ENCODE data around the gene TBC1D14.

The TBC1D14 gene

DNA sequence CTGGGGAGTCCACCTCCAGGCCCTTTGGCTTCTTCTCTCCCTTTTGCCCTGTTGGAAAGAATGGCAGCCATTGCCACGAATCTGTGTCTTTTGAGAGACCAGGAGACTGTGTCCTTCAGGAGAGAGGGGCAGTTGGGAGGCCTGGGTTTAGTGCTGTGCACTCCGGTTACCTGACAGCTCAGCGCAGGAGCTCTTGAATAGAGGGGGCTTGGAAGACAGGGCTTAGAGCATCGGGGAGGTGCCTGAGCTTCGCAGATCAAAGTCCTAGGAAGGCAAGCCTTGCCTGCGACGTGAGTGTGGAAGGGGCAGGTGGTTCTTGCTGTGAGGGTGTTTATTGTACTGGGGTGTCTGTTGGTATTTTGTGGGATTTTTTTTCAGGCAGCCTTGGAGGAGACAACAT, 91.6 kb downstream of the TBC1D14 start:
- DNase-seq (ENCODE audit: low spot score): no peak

DNA sequence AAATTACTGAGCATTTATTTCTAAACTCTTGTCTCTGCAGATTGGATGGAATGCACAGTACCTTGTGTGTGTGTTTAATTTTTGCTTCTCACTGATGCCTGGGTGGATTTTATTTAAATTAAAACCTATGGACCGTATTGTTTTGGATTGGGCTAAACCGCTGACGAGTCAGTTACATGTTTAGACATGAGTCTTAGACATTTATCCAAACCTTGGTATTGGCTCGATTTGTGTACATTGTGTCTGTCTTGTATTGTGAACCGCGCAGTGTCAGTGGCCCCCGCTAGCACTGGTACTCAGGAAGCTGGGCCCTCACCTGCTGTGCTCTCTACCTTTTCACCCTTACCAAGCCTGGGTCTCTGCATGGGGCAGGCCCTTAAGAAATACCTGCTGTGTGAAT, 92.7 kb downstream of the TBC1D14 start:
- no peak for DNase-seq (ENCODE audit: low spot score)

DNA sequence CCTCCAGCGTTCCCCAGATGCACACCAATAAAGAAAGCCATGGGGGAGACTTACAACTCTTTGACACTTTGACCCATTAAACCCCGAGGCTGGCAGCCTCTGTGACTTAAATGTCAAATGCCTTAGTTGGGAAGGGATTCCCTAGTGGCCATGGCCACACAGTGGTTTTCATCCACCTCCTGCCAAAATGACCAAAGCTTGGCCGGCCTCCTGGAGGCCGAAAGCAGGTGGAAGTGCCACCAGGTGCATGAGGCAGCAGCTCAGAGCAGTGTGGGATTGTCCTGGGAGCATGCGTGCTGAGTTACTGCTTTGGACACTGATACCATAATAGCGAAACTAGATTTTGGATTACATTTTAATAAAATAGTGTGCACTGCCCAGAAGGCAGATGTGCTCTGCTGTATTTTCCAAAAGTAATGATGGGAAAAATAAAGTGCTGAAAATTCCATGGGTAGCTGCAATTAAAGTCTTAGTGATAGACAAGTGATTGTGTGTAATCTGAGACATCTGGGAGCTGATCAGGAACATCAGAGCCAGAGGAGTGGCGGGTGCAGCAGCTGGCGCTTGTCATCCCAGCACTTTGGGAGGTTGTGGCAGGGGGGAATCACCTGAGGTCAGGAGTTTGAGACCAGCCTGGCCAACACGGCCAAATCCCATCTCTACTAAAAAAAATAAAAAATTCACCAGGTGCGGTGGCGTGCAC, 93.7 kb downstream of the TBC1D14 start:
- DNase-seq (ENCODE audit: low spot score): no peak

DNA sequence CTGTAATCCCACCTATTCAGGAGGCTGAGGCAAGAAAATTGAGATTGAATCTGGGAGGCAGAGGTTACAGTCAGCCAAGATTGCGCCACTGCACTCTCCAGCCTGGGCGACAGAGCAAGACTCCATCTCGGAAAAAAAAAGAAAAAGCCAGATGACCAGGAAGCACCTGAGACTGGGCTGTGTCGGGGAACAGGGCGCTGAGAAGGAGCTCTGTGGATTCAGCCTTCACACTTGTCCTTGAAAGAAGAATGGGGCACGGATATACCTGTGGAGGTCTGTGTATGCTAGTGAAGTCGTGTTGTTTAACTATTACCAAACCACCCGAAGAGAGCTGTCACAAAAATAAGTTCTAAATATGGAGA, 94.2 kb downstream of the TBC1D14 start:
- no peak for DNase-seq (ENCODE audit: low spot score)

DNA sequence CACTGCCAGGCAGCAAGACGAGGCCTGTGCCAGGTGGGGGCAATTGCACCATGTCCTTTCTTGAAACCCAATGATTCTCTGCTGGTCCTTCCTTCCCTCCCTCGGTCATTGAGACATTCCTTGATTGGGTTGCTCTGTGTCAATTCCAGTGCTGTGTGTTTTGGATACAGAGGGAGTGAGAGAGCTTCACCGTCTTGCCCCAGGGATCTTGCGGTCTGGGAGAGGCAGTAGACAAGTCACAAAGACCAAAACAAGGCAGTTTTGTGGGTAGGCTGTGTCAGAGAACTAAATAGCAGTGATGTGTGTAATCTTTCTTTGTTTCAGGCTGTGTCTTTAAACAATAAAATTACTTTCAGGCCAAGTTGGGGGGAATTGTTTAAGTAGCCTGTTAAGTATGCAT, 94.7 kb downstream of the TBC1D14 start:
- DNase-seq (ENCODE audit: low spot score): no peak

DNA sequence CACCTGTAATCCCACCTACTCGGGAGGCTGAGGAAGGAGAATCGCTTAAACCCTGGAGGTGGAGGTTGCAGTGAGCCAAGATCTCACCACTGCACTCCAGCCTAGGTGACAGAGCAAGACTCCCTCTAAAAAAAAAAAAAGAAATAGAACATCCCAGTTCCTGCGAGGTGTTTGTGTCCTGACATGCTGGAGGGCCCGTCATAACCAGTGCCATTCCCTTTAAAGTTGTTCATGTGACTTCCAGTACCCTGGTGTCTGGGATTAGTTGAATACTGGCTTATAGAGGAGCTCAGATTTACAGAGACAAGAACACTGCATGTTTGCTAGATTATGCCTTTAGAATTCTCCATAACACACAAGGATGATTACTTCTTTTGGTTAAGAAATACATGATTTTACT, 95.9 kb downstream of the TBC1D14 start:
- DNase-seq (ENCODE audit: low spot score): no peak

DNA sequence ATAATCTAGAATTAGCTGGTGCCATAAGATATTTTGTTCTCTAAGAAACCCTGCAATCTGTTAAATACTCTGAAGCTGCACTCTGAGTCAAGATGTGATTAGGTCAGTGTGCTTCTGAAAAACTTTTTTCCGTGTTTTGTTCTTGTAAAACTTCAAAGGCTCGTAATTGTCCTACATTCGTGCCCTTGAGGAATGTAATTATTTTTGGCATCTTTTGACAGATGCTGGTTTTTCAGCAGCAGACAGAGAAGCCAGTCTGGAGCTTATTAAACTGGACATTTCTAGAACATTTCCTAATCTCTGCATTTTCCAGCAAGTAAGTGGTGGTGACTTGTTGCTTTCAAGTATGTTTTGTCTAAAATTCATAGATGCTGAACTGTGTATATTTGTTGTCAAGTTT, 96.8 kb downstream of the TBC1D14 start:
- no peak for DNase-seq (ENCODE audit: low spot score)

DNA sequence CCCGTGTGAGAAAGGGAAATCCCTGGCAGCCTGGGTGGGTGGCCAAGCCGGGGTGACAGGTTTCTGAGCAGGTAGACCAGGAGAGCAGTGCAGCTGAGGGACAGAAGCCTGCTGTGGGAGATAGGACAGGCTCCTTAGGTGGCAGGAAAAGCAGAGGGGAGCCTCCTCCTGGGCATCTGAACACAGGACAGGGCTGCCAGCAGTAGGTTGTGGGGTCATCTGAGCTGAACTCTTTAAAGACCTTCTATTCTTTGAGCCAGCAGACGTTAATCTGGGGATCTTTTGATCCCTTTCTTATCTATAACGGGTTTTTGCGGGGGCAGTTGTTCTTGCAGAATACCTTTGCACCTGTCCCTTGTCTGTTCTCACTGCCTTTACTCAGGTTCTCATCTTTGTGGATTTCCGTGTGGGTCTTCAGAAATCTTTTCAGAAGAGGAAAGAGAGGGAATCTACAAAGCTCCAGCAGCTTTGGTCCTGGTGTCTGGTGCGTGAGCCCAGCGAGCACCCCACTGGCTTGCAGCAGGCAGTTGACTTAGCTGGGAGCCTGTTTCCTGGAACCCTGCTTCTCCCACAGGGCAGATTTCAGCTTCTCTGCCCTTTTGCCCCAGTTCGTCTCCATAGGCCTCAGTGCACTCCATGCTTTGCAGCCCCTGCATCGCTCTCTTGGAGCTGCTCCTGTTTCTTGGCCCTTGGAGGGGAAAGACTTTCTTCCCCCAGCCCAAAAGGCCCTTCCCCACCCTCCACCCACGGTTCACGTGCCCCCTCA, 97.7 kb downstream of the TBC1D14 start:
- no peak for DNase-seq (ENCODE audit: low spot score)

DNA sequence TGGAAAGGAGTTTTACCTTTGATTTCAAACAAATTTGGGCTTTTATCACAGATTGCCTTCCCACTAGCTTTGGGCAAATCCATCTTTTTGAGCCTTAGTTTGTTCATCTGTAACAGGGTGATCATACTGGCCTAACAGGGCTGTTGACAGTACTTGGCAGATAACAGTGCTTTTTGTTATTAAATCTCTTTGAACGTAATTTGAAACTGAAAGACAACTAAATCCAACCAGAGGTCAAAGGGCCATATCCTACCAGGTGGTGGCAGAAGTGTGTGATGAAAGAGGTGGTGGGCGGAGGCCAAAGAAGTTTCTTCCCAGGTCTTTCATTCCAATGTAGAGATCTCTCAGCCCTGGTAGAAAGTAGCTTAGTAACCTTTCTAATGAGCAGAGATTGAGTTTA, 98.3 kb downstream of the TBC1D14 start:
- DNase-seq (ENCODE audit: low spot score): no peak

DNA sequence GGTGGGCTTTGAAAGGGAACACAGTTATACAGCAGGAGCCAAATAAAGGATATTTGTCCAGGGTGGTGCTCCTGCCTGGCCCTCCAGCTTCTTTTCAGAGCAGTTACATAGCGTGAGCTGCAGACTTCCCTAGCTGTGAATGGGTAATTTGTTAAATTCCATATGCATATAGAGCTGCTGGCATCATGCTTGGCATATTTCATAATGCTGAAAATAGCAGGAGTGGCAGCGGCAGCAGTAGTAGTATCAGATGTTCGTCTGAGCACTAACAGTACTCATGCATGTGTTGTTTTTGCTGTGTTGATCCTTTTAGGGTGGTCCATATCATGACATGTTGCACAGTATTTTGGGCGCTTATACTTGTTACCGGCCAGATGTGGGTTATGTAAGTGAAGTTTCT, 99.9 kb downstream of the TBC1D14 start:
- no peak for DNase-seq (ENCODE audit: low spot score)

DNA sequence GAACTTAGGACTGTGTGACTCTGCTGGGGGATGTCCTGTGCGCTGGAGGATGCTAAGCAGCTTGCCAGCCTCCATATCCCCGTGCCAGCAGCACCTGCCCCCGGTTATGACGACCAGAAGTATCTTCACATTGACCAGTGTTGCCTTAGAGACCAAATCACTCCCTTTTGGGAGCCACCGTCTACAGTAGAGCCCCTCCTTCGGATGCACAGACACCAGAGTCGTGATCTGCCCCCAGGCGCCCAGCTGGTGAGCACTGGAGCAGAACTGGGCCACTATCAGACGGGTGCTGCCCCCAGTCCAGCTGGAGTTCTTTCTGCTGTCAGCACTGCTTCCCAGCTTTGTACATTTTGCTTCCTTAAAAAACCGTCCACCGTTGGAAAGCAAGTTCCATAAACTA, 103.5 kb downstream of the TBC1D14 start:
- no peak for DNase-seq (ENCODE audit: low spot score)

DNA sequence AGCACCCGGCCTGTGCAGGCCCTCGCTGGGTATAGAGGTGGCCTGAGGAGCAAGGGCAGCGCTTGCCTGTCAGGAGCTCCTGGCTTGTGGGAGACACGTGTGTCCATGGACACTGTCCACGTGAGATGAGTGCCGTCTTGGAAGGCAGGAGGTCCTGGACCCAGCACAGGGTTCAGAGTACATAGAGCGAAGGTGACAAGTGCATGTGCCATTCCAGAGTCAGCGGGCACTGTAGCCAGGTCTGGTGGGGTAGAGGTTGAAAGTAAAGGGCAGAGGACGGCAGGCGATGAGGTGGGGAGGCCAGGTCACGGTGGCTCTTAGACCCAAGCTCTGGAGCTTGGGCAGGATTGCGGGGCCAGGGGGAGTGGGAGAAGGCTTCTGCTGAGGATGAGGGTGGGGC, 105.2 kb downstream of the TBC1D14 start:
- no peak for DNase-seq (ENCODE audit: low spot score)

DNA sequence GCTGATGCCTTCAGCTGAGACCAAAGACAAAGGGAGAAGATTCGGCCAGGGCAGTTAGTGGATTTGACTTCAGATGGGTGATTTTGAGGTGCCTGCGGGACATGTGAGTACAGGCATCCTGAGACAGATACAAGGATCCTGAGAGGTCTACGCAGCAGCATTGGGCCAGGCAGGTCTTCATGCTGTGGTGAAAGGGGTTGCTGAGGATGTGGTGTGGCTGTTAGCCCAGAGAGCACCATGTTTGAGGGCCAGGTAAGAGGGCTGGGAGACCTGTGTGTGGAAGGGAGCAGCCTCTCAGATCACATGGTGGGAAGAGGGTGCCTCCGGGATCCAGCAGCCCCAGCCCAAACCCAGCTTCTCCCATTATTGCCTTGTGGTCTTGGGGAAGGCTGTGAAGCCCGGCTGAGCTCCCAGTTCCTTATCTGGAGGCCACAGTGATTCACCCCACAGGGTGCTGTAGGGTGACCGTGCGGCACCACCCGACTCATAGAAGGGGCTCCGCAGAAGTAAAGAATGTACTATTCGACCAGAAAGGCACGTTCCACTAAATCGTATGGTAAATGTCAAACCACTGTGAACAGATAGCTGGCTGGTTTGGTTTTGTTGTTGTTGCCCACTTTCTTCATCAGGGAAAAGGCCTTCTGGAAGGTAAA, 105.9 kb downstream of the TBC1D14 start:
- no peak for DNase-seq (ENCODE audit: low spot score)

DNA sequence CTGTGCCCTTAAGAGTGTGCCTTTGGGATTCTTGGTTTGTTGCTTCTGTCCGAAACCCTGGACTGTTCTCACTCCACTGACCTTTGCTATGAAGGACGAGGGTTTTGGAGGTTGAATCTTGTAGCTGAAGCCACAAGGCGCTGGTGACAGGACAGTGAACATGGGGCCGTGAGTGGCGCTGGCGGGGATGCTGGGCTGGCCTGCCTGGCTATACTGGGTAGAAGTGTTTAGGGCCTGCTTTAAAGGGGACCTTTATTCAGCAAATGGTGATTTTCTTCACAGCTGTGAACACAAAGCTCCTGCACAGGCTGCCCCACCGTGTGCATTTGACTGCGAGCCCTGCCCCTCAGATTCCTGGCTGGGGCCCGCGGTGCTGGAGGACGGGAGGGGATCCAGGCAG, 106.5 kb downstream of the TBC1D14 start:
- no peak for DNase-seq (ENCODE audit: low spot score)

DNA sequence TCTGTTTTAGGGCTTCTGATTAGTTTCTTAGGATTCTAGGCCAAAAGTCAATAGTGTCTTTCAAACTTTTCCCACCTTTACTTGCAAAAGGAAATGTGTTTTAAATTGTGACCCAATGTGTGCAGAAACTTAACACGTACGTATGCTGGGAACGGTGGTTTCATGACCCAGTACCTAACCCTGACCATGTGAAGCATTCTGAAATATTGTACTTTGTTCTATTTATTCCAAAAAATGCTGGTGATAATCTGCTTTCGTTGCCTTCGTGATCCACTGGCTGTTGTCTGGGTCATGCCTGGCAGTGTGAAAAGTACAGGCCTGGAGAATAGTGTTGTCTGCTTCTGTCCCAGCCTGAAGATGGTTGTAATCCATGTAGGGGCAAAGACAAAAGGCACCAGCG, 106.9 kb downstream of the TBC1D14 start:
- DNase-seq (ENCODE audit: low spot score): no peak

DNA sequence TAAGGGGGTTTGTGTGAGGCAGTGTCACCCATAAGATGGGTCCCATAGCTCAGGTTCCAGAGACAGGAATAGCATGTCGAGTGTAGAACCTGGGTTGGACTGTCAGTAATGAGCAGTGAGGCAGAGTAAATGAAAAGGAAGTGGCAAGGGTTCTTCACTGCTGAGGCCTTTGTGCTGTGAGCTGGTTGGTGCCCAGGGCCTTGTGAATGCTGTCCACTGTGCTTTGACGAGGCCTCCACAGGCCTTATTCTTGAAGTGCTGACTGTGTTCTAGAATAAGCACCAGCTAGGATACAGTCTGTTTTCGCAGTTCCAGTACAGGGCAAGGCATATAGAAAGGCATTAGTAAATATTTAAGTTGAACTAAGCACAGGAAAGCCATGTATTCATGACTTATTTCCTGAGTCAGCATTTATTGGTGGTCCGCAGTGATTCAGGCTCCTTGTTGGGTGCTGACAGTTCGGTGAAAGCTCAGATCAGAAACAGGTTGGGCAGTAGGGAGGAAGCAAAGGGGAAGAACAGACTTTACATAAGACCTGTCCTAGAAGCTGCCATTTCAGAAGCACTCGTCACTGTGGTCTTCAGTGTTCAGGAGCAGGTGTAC, 107.9 kb downstream of the TBC1D14 start:
- no peak for DNase-seq (ENCODE audit: low spot score)

DNA sequence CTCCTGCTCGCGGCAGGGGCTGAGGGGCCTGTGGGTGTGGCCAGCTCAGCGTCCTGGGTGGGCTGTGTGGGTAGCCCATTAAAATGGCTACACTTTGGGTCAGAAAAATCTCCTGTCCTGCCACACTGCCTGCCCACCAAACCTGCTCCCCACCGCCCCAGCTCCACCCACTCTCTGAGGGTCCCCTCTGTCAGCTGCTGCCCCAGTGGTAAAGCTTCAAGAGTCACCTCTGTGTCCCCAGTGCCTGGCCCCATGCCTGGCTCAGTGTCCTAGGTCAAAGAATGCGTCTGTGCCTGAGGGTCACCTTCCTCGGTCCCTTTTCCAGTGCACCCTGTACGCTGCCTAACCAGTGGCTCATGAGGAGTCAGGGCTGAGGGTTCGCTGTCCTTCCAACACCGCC, 108.7 kb downstream of the TBC1D14 start:
- DNase-seq (ENCODE audit: low spot score): no peak

DNA sequence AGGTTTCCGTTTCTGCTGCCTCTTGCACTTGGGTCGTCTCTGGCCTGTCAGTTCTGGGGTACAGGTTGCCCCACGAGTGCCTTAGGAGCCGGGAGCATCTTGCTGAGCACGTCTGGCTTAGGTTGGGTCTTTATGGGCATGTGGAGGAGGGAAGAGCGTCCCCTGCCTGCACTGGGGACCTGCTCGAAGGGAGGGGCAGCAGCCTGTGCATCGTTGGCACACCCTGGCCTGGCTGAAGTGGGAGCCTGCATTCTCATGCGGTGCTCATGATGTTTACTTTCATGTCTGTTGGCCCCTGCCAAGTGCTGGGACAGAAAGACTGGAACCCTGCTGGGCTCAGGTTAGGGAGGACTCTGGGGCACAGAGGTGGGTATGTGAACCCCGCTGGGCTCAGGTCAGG, 109.7 kb downstream of the TBC1D14 start:
- no peak for DNase-seq (ENCODE audit: low spot score)

DNA sequence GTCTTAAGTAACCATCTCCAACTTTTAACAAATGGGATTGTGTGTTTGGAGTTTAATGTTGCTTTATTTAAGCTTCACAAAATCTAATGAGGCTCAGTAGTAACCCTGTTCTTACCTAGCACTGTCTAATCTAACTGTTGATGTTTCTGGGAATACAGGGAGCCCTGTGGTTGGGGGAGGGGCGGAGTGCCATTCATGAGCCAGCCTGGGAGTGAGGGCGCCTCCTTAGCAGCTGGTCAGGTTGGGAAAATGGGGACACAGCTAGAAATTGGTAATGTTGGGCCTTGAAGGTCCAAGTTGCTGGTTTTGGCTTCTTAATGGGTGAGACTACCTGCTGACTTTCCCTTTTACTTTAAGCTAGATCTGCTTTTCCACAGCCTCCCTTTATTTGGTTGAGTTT, 110.7 kb downstream of the TBC1D14 start:
- no peak for DNase-seq (ENCODE audit: low spot score)

DNA sequence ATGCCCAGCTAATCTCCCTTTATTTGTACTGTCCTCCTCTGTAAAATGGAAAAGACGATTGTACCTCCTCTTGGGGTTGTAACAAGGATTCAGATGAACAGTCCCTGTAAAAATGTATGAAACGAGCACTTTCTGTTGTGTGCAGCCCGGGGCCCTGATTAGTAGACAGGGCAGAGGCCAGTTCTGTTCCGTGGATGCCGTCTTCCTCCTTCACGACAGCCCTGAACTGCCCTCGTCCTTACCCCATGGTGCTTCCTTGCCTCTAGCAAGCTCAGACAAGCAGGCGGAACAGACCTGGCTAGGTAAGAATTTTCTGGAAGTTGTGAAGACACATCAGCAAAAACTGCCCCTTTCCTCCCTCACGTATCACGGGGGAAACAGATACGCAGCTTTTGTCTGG, 111.2 kb downstream of the TBC1D14 start:
- DNase-seq (ENCODE audit: low spot score): no peak

DNA sequence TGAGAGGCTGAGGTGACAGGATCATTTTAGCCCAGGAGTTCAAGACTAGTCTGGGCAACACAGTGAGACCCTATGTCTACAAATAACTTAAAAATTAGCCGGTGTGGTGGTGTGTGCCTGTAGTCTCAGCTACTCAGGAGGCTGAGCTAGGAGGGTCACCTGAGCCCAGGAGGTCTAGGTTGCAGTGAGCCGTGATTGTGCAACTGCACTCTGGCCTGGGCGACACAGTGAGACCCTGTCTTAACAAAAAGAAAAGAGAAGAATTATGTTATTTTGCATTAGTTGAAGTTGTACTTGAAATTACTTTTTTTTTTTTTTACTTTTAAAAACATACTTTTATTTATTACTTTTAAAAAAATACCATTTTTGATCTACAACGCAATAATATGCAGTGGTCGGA, 111.7 kb downstream of the TBC1D14 start:
- DNase-seq (ENCODE audit: low spot score): no peak

DNA sequence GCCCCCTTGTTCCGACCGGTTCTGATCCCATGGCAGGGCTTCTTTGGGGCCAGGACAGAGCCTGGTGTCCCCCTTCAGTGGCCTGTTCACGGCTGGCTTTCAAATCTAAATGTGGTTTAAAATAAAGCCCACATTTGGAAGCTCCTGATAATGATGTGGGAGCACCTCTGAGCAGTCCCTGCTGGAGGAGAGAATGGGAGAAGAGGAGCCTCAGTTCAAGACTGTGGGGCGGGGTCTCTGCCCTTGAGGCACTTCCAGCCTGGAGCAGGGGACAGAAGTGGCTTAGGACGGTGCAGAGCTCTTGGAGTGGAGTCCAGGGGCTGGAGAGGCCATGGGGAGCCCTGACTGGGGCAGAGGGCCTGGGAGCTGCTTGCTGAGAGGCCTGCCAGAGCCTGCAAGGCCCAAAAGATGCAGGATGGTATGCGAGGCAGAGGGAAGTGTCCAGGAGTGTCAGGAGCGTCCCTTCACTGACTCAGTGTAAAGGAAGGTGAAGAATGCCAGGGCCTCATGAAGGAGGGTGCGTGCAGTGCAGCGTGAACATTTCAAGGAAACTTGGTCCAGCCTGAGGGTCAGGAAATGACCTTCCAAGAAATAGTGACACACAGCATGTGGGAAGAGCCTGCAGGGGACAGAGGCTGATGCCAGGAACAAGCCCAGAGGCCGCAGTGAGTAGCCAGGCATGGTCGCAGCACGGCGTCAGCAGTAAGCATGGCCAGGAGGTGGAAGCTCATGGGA, 112.5 kb downstream of the TBC1D14 start:
- DNase-seq (ENCODE audit: low spot score): peak; percentile 90

Measured in GM03348 (cell line).